ENCODE measurements around the gene GPN1. TPM values are rescaled to one million over a fixed set of nuclear protein-coding genes. Genes with fewer than 3 reads are reported as not detected.
"Not testable (repeated sequence)": the region's sequence is repeated elsewhere in the genome, so short reads cannot be mapped to it uniquely, and the experiment has no call there.

Gene GPN1
- total and polyA plus RNA-seq, 8 donors, result 10.1 to 68.7 (median 29.9) TPM

DNA sequence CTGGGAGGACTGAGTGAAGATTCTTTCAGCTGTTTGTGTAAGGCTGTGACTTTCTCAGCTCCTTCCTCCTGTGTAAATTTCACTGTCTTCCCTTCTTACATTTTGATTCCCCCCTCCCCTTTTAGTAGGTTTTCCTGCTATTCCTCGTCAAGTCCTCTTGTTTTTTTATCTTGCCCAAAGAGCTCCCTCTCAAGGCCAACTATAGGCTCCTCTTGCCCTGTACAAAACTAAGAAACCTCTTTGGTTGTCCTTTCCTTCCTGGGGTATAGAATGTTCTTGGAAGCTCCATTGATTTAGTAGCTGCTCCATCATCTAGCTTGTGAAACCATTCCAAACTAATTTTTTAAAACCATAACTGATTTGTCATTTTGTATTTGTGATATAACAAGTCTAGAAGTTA, 7.3 kb upstream of the GPN1 start:
- no peak for DNase-seq
- H3K4me1 ChIP-seq, result no peaks in the 10 kb centered on the region
- H3K27me3 ChIP-seq, result no peaks in the 10 kb centered on the region
- intact Hi-C loops (cut with DNase I; ENCODE audit: low total_unique reads), result no loop called here
- peaks cover 45 to 84% (median 83%) of the 10 kb centered on the region in 4 donors for H3K36me3 ChIP-seq
- TF ChIP-seq POLR2A (IDR thresholded peaks at IDR 0.05), result no peak
- TF ChIP-seq, protein P1, sequence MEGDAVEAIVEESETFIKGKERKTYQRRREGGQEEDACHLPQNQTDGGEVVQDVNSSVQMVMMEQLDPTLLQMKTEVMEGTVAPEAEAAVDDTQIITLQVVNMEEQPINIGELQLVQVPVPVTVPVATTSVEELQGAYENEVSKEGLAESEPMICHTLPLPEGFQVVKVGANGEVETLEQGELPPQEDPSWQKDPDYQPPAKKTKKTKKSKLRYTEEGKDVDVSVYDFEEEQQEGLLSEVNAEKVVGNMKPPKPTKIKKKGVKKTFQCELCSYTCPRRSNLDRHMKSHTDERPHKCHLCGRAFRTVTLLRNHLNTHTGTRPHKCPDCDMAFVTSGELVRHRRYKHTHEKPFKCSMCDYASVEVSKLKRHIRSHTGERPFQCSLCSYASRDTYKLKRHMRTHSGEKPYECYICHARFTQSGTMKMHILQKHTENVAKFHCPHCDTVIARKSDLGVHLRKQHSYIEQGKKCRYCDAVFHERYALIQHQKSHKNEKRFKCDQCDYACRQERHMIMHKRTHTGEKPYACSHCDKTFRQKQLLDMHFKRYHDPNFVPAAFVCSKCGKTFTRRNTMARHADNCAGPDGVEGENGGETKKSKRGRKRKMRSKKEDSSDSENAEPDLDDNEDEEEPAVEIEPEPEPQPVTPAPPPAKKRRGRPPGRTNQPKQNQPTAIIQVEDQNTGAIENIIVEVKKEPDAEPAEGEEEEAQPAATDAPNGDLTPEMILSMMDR (IDR thresholded peaks at IDR 0.05), result no peak
- no peak for TF ChIP-seq EP300 (IDR thresholded peaks at IDR 0.05)
- TF ChIP-seq POLR2AphosphoS5 (IDR thresholded peaks at IDR 0.05), result no peak
- 61 to 71% (median 65%) methylated on average over 1 of the region's 1 CpG for WGBS, 5 donors
- no peak overlapping the region for H3K27ac ChIP-seq
- no peak overlapping the region for H3K4me3 ChIP-seq
- H3K9me3 ChIP-seq, result no peaks in the 10 kb centered on the region

DNA sequence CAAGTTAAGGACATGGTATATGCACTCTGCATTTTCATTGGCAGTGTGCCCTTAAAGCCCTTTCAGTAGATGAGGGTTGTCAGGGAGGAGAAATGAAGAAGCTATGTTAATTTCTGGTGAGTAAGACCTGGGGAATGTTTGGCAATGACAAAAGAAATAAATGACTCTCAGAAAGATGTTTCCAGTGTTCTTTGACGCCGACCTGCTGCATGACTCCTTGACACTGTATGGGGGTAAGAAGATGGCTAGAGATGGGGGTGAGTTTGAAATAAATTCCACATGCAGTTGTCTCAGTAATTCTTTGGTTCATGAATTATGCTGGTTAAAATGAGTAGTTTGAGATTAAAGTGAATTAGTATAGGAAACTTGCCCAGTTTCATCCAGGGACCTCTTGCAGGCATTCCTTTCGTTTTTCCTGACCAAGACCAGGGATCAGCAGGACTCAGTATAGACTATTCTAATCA, 5.9 kb upstream of the GPN1 start:
- WGBS, 5 donors, result 77 to 92% (median 85%) methylated on average over 3 of the region's 3 CpGs
- DNase-seq, result peak in 1 of 2 donors; percentile 9
- intact Hi-C loops (cut with DNase I; ENCODE audit: low total_unique reads), result no loop called here
- H3K27me3 ChIP-seq, result no peaks in the 10 kb centered on the region
- no peak for TF ChIP-seq POLR2A (IDR thresholded peaks at IDR 0.05)
- TF ChIP-seq POLR2AphosphoS5 (IDR thresholded peaks at IDR 0.05), result no peak
- TF ChIP-seq, protein P1 (IDR thresholded peaks at IDR 0.05), result no peak
- no peak for TF ChIP-seq EP300 (IDR thresholded peaks at IDR 0.05)
- peaks cover 31 to 70% (median 69%) of the 10 kb centered on the region in 4 donors for H3K36me3 ChIP-seq
- no peak overlapping the region for H3K27ac ChIP-seq
- peaks cover 4 to 13% (median 6%) of the 10 kb centered on the region in 4 donors for H3K4me1 ChIP-seq
- H3K4me3 ChIP-seq, result no peak overlapping the region
- H3K9me3 ChIP-seq, result no peaks in the 10 kb centered on the region

DNA sequence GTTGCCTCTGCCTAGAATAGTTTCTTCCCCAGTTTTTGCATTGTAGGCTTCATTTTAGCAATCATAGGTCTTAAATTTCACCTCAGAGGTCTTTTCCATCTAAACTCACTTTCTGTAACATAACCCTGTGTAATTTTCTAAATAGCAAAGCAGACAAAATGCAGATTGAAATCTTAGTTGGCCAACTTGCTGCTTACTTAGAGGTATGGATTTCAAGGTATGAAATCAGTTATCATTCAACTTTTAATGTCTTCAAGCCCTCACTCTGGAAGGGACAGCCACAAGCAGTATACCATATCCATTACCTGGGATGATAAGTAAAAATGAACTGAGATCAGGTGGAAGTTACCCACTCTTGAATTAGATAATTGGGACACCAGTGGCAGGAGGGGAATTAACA, 3.9 kb upstream of the GPN1 start:
- peaks cover 13 to 27% (median 19%) of the 10 kb centered on the region in 4 donors for H3K4me1 ChIP-seq
- DNase-seq, result no peak
- no peaks in the 10 kb centered on the region for H3K9me3 ChIP-seq
- H3K27ac ChIP-seq, result no peak overlapping the region
- no peak overlapping the region for H3K4me3 ChIP-seq
- H3K36me3 ChIP-seq, result peaks cover 18 to 50% (median 49%) of the 10 kb centered on the region in 4 donors
- no peaks in the 10 kb centered on the region for H3K27me3 ChIP-seq
- no peak for TF ChIP-seq POLR2AphosphoS5 (IDR thresholded peaks at IDR 0.05)
- intact Hi-C loops (cut with DNase I; ENCODE audit: low total_unique reads), result no loop called here

DNA sequence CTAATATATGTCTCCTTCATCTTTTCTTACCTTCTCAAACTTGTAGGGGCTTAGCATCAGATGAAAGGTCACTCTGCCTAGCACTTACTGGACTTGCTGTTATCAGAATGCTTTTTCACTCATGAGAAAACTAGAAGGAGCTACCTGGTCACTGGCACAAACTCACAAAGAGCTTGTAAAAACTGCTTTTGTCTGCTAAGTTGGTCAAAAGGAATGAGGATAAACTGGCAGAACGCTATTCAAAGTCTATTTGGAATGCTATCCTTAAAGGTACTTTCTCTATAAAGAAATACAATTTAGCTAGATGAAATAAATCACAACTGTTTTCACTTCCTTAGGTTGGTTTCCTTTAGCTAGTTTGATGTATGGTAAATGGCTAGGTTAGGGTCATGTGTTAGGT, 2.5 kb upstream of the GPN1 start:
- H3K4me1 ChIP-seq, result peaks cover 15 to 40% (median 30%) of the 10 kb centered on the region in 4 donors
- H3K27me3 ChIP-seq; H3K4me3 ChIP-seq; H3K9me3 ChIP-seq; intact Hi-C loops (cut with DNase I; ENCODE audit: low total_unique reads); DNase-seq: not testable (repeated sequence)
- H3K27ac ChIP-seq, result peak overlapping the region in 1 of 5 donors; percentile 50
- WGBS, 5 donors, result 79 to 88% (median 83%) methylated on average over 1 of the region's 1 CpG
- H3K36me3 ChIP-seq, result peaks cover 12 to 47% (median 46%) of the 10 kb centered on the region in 4 donors

DNA sequence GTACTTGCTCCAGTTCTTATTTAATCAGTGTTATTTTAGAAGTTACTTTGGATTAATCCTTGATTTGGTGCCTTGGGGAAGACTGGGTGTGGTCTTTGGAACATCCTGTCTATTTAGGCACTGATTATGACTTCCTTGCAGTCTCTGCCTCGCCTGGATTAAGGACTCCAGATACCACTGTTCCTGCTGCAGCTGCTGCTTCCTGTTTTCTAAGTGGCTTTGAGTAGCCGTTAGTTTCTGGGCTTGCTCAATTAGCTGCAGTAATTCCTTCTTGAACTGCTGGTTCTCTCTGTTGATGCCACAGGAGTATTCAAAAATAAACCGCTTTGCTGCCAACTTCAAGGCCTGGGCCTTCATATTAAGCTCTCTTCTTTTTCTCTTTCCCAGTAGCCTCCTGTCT, 1.9 kb upstream of the GPN1 start:
- H3K27me3 ChIP-seq; H3K4me3 ChIP-seq; DNase-seq; H3K9me3 ChIP-seq; intact Hi-C loops (cut with DNase I; ENCODE audit: low total_unique reads): not testable (repeated sequence)
- Histone ChIP-seq H3K27ac (peak overlapping the region in 2 of 5 donors; percentile 4 to 50), H3K36me3 (peaks cover 13 to 47% (median 46%) of the 10 kb centered on the region in 4 donors), H3K4me1 (peaks cover 15 to 44% (median 31%) of the 10 kb centered on the region in 4 donors)
- 61 to 87% (median 62%) methylated on average over 3 of the region's 3 CpGs for WGBS, 5 donors

DNA sequence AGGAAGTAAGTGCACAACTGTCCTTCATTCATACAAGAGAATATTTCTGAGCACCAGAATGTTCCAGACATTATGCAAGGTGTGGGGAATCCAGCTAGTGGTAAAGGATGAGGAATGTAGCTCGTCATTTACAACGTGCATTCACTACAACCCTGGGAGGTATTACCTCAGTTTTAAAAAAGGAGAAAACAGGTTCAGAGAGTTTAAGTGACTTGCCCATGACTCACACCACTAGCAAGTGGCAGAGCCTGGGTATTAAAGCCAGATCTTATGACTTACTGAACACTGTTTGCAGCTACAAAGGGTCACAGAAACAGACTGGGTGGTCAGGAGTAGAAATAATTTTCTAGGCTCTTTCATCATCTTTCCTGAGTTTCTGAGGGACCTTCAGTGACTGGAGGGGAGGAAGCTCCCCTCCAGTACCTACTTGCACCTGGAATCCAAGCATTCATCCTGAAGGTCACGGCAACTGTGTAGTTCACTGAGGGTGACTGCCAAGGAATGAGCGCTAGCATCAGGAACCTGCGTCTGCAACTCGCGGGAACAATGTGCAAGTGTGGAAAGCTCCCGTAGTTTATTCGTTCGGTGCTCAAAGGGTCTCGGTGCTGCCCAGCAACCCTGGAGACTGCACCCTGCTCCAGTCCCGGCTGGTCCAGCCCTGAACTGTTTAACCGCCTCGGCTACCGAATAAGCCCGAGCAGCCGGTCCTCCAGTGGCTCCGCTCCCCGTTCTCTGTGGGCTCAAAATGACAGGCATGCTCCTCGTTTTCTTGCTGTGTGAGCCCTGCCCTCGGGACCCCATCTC, 685 bp upstream of the GPN1 start:
- peak in 1 of 2 donors; percentile 50 for DNase-seq
- WGBS, 5 donors, result 2 to 4% (median 4%) methylated on average over 19 to 21 of the region's 21 CpGs
- H3K4me1 ChIP-seq, result peaks cover 15 to 44% (median 31%) of the 10 kb centered on the region in 4 donors
- no peak for TF ChIP-seq POLR2AphosphoS5 (IDR thresholded peaks at IDR 0.05)
- H3K27ac ChIP-seq, result peak overlapping the region; percentile 44 to 84 (median 78)
- no peaks in the 10 kb centered on the region for H3K9me3 ChIP-seq
- intact Hi-C loops (cut with DNase I; ENCODE audit: low total_unique reads), result no loop called here
- H3K36me3 ChIP-seq, result peaks cover 13 to 47% (median 46%) of the 10 kb centered on the region in 4 donors
- no peaks in the 10 kb centered on the region for H3K27me3 ChIP-seq
- H3K4me3 ChIP-seq, result peak overlapping the region; percentile 71 to 98 (median 84)

DNA sequence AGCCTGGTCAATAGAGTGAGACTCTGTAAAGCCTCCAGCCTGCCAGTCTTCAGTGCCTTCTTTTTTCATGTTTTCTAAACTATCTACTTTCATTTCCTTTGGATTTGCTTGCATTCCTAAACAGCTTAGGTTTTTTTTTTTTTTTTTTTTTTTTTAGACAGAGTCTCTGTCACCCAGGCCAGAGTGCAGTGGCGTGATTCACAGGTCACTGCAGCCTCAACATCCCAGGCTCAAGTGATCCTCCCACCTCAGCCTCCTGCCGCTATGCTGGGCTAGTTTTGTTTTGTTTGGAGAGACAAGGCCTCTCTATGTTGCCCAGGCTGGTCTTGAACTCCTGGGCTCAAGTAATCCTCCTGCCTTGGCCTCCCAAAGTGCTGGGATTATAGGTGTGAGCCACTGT, 1.4 kb downstream of the GPN1 start:
- 96 to 100% (median 97%) methylated on average over 2 of the region's 2 CpGs for WGBS, 5 donors
- H3K4me3 ChIP-seq; intact Hi-C loops (cut with DNase I; ENCODE audit: low total_unique reads); DNase-seq; H3K27ac ChIP-seq; H3K27me3 ChIP-seq; H3K9me3 ChIP-seq: not testable (repeated sequence)
- H3K4me1 ChIP-seq, result peaks cover 15 to 44% (median 31%) of the 10 kb centered on the region in 4 donors
- peaks cover 20 to 50% (median 50%) of the 10 kb centered on the region in 4 donors for H3K36me3 ChIP-seq

Data from stomach (tissue), 9 donors.